Measurements from ENCODE around the gene C1QTNF7. TPM values are rescaled to one million over a fixed set of nuclear protein-coding genes. Genes with fewer than 3 reads are reported as not detected.

C1QTNF7 gene
- total and polyA plus RNA-seq, 5 experiments from 2014 or later: 0.07 TPM; not detected in 4

- ATAC-seq: no peak
- no peak for DNase-seq
- H3K27ac Mint-ChIP-seq: no peak overlapping the region
- no peak overlapping the region for H3K4me3 Mint-ChIP-seq
- no peaks in the 10 kb centered on the region for H3K27me3 Mint-ChIP-seq
- H3K36me3 Mint-ChIP-seq: peaks cover 0 to 3% (median under 1%) of the 10 kb centered on the region in 3 donors
- POLR2A ChIA-PET: no interaction called here
- peaks cover 0 to 2% (median 0%) of the 10 kb centered on the region in 4 donors for H3K4me1 Mint-ChIP-seq
- peaks cover 0 to 3% (median 0%) of the 10 kb centered on the region in 9 donors for H3K9me3 Mint-ChIP-seq
These were observed 50.9 kb downstream of the C1QTNF7 start for GRCh38 chr4:15478724-15479088.

GRCh38 chr4:15479089-15479912, 51.5 kb downstream of the C1QTNF7 start:
- Mint-ChIP-seq H3K9me3 (peaks cover 0 to 8% (median 3%) of the 10 kb centered on the region in 9 donors), H3K4me3 (no peak overlapping the region), H3K4me1 (peaks cover 0 to 2% (median 0%) of the 10 kb centered on the region in 4 donors), H3K27me3 (peaks cover 0 to 2% (median 0%) of the 10 kb centered on the region in 5 donors), H3K36me3 (peaks cover 0 to 7% (median 3%) of the 10 kb centered on the region in 3 donors), H3K27ac (peak overlapping the region in 1 of 10 donors; percentile 35)
- no peak for DNase-seq
- no peak for ATAC-seq
- POLR2A ChIA-PET: no interaction called here

GRCh38 chr4:15479913-15480185, 52.0 kb downstream of the C1QTNF7 start:
- DNase-seq (no peak), ATAC-seq (no peak)
- H3K27ac Mint-ChIP-seq: no peak overlapping the region
- no peak overlapping the region for H3K4me3 Mint-ChIP-seq
- POLR2A ChIA-PET: no interaction called here
- peaks cover 0 to 14% (median 3%) of the 10 kb centered on the region in 9 donors for H3K9me3 Mint-ChIP-seq
- peaks cover 0 to 2% (median 0%) of the 10 kb centered on the region in 5 donors for H3K27me3 Mint-ChIP-seq
- H3K4me1 Mint-ChIP-seq: peaks cover 0 to 2% (median 0%) of the 10 kb centered on the region in 4 donors
- peaks cover 0 to 9% (median 3%) of the 10 kb centered on the region in 3 donors for H3K36me3 Mint-ChIP-seq

- no peak overlapping the region for H3K4me3 Mint-ChIP-seq
- POLR2A ChIA-PET: no interaction called here
- peaks cover 0 to 2% (median 0%) of the 10 kb centered on the region in 5 donors for H3K27me3 Mint-ChIP-seq
- no peak overlapping the region for H3K27ac Mint-ChIP-seq
- no peak for DNase-seq
- peaks cover 0 to 2% (median 0%) of the 10 kb centered on the region in 4 donors for H3K4me1 Mint-ChIP-seq
- no peak for ATAC-seq
- peaks cover 5 to 33% (median 16%) of the 10 kb centered on the region in 9 donors for H3K9me3 Mint-ChIP-seq
- peaks cover 0 to 30% (median 0%) of the 10 kb centered on the region in 3 donors for H3K36me3 Mint-ChIP-seq
These were observed 54.3 kb downstream of the C1QTNF7 start for GRCh38 chr4:15481961-15482745.

GRCh38 chr4:15482842-15483241, 55.0 kb downstream of the C1QTNF7 start:
- Mint-ChIP-seq H3K27me3 (peaks cover 0 to 2% (median 0%) of the 10 kb centered on the region in 5 donors), H3K27ac (no peak overlapping the region), H3K36me3 (peaks cover 0 to 37% (median 0%) of the 10 kb centered on the region in 3 donors), H3K4me3 (no peak overlapping the region), H3K9me3 (peaks cover 8 to 40% (median 22%) of the 10 kb centered on the region in 9 donors), H3K4me1 (peaks cover 0 to 2% (median 0%) of the 10 kb centered on the region in 4 donors)
- DNase-seq: no peak
- ATAC-seq: no peak
- POLR2A ChIA-PET: no interaction called here

- ATAC-seq: no peak
- H3K9me3 Mint-ChIP-seq: peaks cover 12 to 66% (median 43%) of the 10 kb centered on the region in 9 donors
- peaks cover 4 to 68% (median 19%) of the 10 kb centered on the region in 3 donors for H3K36me3 Mint-ChIP-seq
- no peak for DNase-seq
- no peaks in the 10 kb centered on the region for H3K4me1 Mint-ChIP-seq
- H3K27ac Mint-ChIP-seq: no peak overlapping the region
- POLR2A ChIA-PET: interaction anchor here (0.7 kb wide), 1 partner anchor 272 kb away, joined by 4 read pairs; no protein-coding TSS in a partner anchor
- H3K4me3 Mint-ChIP-seq: no peak overlapping the region
- peaks cover 0 to 2% (median 0%) of the 10 kb centered on the region in 5 donors for H3K27me3 Mint-ChIP-seq
These were observed 60.3 kb downstream of the C1QTNF7 start for GRCh38 chr4:15488136-15488535.

- Mint-ChIP-seq H3K27me3 (peaks cover 0 to 2% (median 0%) of the 10 kb centered on the region in 5 donors), H3K4me1 (no peaks in the 10 kb centered on the region), H3K4me3 (no peak overlapping the region), H3K27ac (no peak overlapping the region), H3K36me3 (peaks cover 4 to 66% (median 19%) of the 10 kb centered on the region in 3 donors), H3K9me3 (peaks cover 12 to 62% (median 41%) of the 10 kb centered on the region in 9 donors)
- POLR2A ChIA-PET: no interaction called here
- no peak for DNase-seq
- ATAC-seq: no peak
These were observed 61.0 kb downstream of the C1QTNF7 start for GRCh38 chr4:15488658-15489470.

GRCh38 chr4:15489551-15489950, 61.7 kb downstream of the C1QTNF7 start:
- no peaks in the 10 kb centered on the region for H3K4me1 Mint-ChIP-seq
- DNase-seq (no peak), ATAC-seq (no peak)
- no peak overlapping the region for H3K27ac Mint-ChIP-seq
- no peak overlapping the region for H3K4me3 Mint-ChIP-seq
- H3K36me3 Mint-ChIP-seq: peaks cover 4 to 60% (median 19%) of the 10 kb centered on the region in 3 donors
- peaks cover 12 to 55% (median 41%) of the 10 kb centered on the region in 9 donors for H3K9me3 Mint-ChIP-seq
- no peaks in the 10 kb centered on the region for H3K27me3 Mint-ChIP-seq
- POLR2A ChIA-PET: no interaction called here

GRCh38 chr4:15493411-15493810, 65.6 kb downstream of the C1QTNF7 start:
- Mint-ChIP-seq H3K4me1 (no peaks in the 10 kb centered on the region), H3K27ac (no peak overlapping the region), H3K9me3 (peaks cover 0 to 31% (median 22%) of the 10 kb centered on the region in 9 donors), H3K27me3 (peaks cover 0 to 2% (median 0%) of the 10 kb centered on the region in 5 donors), H3K36me3 (peaks cover 8 to 34% (median 30%) of the 10 kb centered on the region in 3 donors), H3K4me3 (no peak overlapping the region)
- POLR2A ChIA-PET: no interaction called here
- DNase-seq (no peak), ATAC-seq (no peak)

- POLR2A ChIA-PET: no interaction called here
- peaks cover 0 to 2% (median 0%) of the 10 kb centered on the region in 5 donors for H3K27me3 Mint-ChIP-seq
- H3K4me1 Mint-ChIP-seq: no peaks in the 10 kb centered on the region
- no peak overlapping the region for H3K27ac Mint-ChIP-seq
- no peak for ATAC-seq
- H3K9me3 Mint-ChIP-seq: peaks cover 0 to 15% (median 8%) of the 10 kb centered on the region in 9 donors
- H3K4me3 Mint-ChIP-seq: no peak overlapping the region
- no peak for DNase-seq
- peaks cover 8 to 17% (median 14%) of the 10 kb centered on the region in 3 donors for H3K36me3 Mint-ChIP-seq
These were observed 67.8 kb downstream of the C1QTNF7 start for GRCh38 chr4:15495621-15496020.

All from naive thymus-derived CD8-positive, alpha-beta T cell (primary cell).